Esophagus muscularis mucosa (tissue), 4 donors: ENCODE measurements around the gene POSTN. TPM values are rescaled to one million over a fixed set of nuclear protein-coding genes. Genes with fewer than 3 reads are reported as not detected.

Experiments used
- DNase-seq: peaks from one replicate; pipeline ENCODE4 v3.0.0-alpha.2; 2017; ENCODE audit errors: extremely low spot score
- H3K27ac ChIP-seq, 4 donors: fragments of 200-600 bp; sonication (generic); replicated peaks in 1 of 4; 1 replicate in 3 of 4; 2 replicates in 1 of 4; pipeline ENCODE4 v1.5.1; 2016 to 2019; ENCODE audit warnings: mild to moderate bottlenecking in 1 of 4
- H3K27me3 ChIP-seq, 4 donors: fragments of 200-600 bp; sonication (generic); one replicate each; pipeline versions ENCODE4 v1.5.1 to v1.6.0; 2016 to 2019
- H3K36me3 ChIP-seq, 4 donors: fragments of 200-600 bp; sonication (generic); one replicate each; pipeline ENCODE4 v1.5.1; 2016 to 2019
- H3K4me1 ChIP-seq, 4 donors: fragments of 200-600 bp; sonication (generic); one replicate each; pipeline ENCODE4 v1.5.1; 2016 to 2019
- H3K4me3 ChIP-seq, 4 donors: fragments of 200-600 bp; sonication (generic); 1 replicate in 2 of 4; 2 replicates in 2 of 4; pipeline ENCODE4 v1.5.1; 2016 to 2019; ENCODE audit warnings: mild to moderate bottlenecking in 4 of 4, moderate library complexity in 1 of 4
- H3K9me3 ChIP-seq, 4 donors: fragments of 200-600 bp; sonication (generic); 1 replicate in 3 of 4; 2 replicates in 1 of 4; pipeline ENCODE4 v1.5.1; 2016 to 2019
- EP300 ChIP-seq: sonication (generic); formaldehyde crosslinking; IDR thresholded peaks from one replicate; pipeline ENCODE4 v1.6.1; 2017; ENCODE audit warnings: antibody characterized with exemption
- POLR2A ChIP-seq: fragments of 450-650 bp; IDR thresholded peaks from one replicate; pipeline ENCODE4 v1.6.1; 2017; ENCODE audit warnings: antibody characterized with exemption, moderate library complexity, mild to moderate bottlenecking, low read depth
- POLR2AphosphoS5 ChIP-seq, 2 donors: sonication (generic); formaldehyde crosslinking; IDR thresholded peaks; one replicate each; pipeline ENCODE4 v1.6.1; 2017; ENCODE audit warnings: antibody characterized with exemption in 2 of 2
- WGBS: methylation state at CpG from one replicate; pipeline ENCODE4 v1.1.5; 2018; 5-methylcytosine and 5-hydroxymethylcytosine counted together
- intact Hi-C: fragments of 100-400 bp; cut with DNase I; formaldehyde crosslinking; loops from one replicate; pipeline ENCODE4 v1.15.1; 2023
- total RNA-seq, 4 donors: library from RNA; depleted of rRNA; stranded (reverse); fragments of >200 nt; gene quantifications; one replicate each; pipeline versions ENCODE4 v1.1.0 to v1.2.1, GENCODE V29; 2016
- TF ChIP-seq, protein P1 (sequence below), 3 experiments: fragments of 200-600 bp in 2 of 3; fragments of 450-650 bp in 1 of 3; sonication (generic) in 2 of 3; IDR thresholded peaks; one replicate each; pipeline ENCODE4 v1.5.1; 2017 to 2019; ENCODE audit warnings: antibody characterized with exemption in 3 of 3, mild to moderate bottlenecking in 2 of 3, moderate library complexity in 1 of 3

Gene POSTN
- total RNA-seq, 4 donors from 2014 or later = 21.6 to 81.7 (median 50.2) TPM

DNA sequence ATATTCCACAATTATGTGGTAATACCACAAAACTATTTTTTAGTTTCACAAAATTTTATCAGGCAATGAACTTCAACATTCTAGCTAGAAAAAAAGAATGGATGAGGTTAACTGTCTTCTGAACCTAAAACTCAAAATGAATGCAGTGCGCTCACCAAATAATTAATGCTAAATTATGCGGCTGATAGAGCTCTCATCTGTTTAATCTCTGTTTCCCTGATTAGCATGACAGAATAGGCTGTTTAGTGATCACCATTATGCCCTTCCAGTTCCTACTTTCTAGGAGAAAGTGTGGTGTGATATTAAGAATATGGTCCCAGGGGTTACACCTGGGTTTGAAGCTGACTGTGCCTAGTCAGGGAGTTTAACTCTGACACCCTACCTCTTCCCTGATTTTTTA is 42.8 kb upstream of the POSTN start:
- no peak overlapping the region for H3K4me3 ChIP-seq
- intact Hi-C loops = no loop called here

DNA sequence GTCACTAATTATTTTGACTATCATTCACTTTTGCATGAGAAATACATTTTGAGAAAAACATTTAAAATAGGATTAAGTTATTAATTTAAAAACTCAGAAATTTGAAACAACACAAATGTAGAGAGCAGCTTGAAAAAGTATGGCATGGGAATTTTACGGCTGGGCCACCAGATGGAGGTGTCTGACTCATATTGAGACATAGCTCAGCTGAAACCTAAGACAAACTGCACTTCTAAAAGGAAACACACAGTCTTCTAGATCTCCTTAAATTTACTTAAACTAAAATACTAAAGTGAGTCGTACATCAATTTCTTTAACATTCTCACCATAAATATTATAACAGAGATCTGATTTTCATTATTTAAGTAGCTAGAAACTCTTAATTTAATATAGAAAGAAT is 41.9 kb upstream of the POSTN start:
- intact Hi-C loops = no loop called here
- no peaks in the 10 kb centered on the region for H3K9me3 ChIP-seq
- H3K27ac ChIP-seq = no peak overlapping the region
- TF ChIP-seq, protein P1, sequence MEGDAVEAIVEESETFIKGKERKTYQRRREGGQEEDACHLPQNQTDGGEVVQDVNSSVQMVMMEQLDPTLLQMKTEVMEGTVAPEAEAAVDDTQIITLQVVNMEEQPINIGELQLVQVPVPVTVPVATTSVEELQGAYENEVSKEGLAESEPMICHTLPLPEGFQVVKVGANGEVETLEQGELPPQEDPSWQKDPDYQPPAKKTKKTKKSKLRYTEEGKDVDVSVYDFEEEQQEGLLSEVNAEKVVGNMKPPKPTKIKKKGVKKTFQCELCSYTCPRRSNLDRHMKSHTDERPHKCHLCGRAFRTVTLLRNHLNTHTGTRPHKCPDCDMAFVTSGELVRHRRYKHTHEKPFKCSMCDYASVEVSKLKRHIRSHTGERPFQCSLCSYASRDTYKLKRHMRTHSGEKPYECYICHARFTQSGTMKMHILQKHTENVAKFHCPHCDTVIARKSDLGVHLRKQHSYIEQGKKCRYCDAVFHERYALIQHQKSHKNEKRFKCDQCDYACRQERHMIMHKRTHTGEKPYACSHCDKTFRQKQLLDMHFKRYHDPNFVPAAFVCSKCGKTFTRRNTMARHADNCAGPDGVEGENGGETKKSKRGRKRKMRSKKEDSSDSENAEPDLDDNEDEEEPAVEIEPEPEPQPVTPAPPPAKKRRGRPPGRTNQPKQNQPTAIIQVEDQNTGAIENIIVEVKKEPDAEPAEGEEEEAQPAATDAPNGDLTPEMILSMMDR (IDR thresholded peaks at IDR 0.05) = peak in 2 of 3 experiments; percentile 18 to 21
- no peak for TF ChIP-seq EP300
- no peak for DNase-seq
- 12% methylated on average over 2 of the region's 2 CpGs for WGBS
- H3K4me3 ChIP-seq = no peak overlapping the region
- H3K27me3 ChIP-seq = peaks cover 0 to 5% (median 0%) of the 10 kb centered on the region in 4 donors
- no peaks in the 10 kb centered on the region for H3K4me1 ChIP-seq
- no peaks in the 10 kb centered on the region for H3K36me3 ChIP-seq

More for the DNA sequence above, 42.8 kb upstream of the POSTN start:
- Histone ChIP-seq H3K36me3 (no peaks in the 10 kb centered on the region), H3K27ac (no peak overlapping the region), H3K27me3 (peaks cover 0 to 5% (median 0%) of the 10 kb centered on the region in 4 donors), H3K9me3 (no peaks in the 10 kb centered on the region), H3K4me1 (no peaks in the 10 kb centered on the region)
- TF ChIP-seq, protein P1 (IDR thresholded peaks at IDR 0.05) = no peak
- TF ChIP-seq POLR2A (no peak), EP300 (no peak), POLR2AphosphoS5 (IDR thresholded peaks at IDR 0.05) (no peak)
- WGBS = 95% methylated on average over 2 of the region's 2 CpGs
- no peak for DNase-seq

DNA sequence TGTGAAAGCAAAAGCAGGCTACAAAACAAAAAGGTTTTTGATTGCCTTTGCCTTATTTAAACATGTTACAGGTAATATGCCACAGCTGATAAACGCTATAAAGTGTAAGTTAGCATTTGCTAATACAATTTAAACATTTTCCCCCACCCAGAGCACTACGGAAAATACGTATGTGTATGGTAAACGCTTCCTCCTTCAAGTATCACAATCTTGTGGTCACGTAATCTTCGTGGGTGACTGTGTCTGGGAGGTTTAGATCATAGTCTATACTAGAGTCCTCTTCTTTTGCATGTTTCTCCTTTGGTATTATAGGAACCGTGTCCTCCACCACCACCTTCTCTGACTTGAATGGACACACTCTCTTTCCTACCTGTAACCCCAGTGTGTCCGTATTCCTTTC is 38.1 kb upstream of the POSTN start:
- intact Hi-C loops = no loop called here
- DNase-seq = no peak
- no peak overlapping the region for H3K4me3 ChIP-seq
- H3K27ac ChIP-seq = no peak overlapping the region
- no peaks in the 10 kb centered on the region for H3K4me1 ChIP-seq
- no peaks in the 10 kb centered on the region for H3K9me3 ChIP-seq
- no peaks in the 10 kb centered on the region for H3K36me3 ChIP-seq
- no peak for TF ChIP-seq POLR2A
- TF ChIP-seq, protein P1 (IDR thresholded peaks at IDR 0.05) = no peak
- TF ChIP-seq POLR2AphosphoS5 (IDR thresholded peaks at IDR 0.05) = no peak
- no peak for TF ChIP-seq EP300
- WGBS = 86% methylated on average over 8 of the region's 8 CpGs
- no peaks in the 10 kb centered on the region for H3K27me3 ChIP-seq

DNA sequence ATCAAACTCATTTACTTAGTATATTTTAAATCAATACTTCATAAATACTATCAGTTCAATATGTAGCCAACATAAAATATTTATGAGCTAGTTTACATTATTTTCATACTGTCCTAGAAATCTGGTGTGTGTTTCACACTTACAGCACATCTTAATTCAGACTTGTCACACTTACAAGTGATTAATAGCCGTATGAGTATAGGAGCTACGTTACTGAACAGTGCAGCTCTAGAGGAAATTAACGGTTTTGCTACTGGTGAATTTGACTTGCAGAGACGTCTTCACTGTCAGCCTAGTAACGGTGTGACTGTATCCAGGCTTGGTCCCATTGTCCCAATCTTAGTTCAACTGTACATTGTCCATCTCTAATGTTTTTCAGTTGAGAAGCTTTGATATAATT is 33.7 kb upstream of the POSTN start:
- no peaks in the 10 kb centered on the region for H3K27me3 ChIP-seq
- intact Hi-C loops = no loop called here

DNA sequence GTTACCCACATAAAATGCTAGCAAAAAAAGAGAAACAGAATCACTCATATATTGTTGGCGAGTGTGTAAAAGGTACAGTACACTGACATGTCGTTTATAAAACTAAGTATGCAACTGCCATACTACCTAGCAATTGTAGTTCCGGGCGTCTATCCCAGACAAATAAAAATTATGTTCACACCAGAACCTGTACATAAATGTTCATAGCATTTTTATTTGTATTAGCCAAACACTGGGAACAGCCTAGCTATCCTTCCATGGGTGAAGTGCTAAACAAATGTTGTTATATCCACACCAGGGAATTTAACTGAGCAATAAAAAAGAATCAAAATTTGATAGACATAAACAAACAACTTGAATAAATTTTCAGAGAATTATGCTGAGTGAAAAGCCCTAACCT is 28.9 kb upstream of the POSTN start:
- intact Hi-C loops = no loop called here
- no peaks in the 10 kb centered on the region for H3K27me3 ChIP-seq

More for the DNA sequence above, 33.7 kb upstream of the POSTN start:
- Histone ChIP-seq H3K36me3 (no peaks in the 10 kb centered on the region), H3K9me3 (no peaks in the 10 kb centered on the region), H3K4me3 (no peak overlapping the region), H3K27ac (no peak overlapping the region), H3K4me1 (no peaks in the 10 kb centered on the region)
- 58% methylated on average over 5 of the region's 5 CpGs for WGBS
- TF ChIP-seq, protein P1 (IDR thresholded peaks at IDR 0.05) = no peak
- TF ChIP-seq POLR2A (no peak), POLR2AphosphoS5 (IDR thresholded peaks at IDR 0.05) (no peak), EP300 (no peak)
- no peak for DNase-seq

More for the DNA sequence above, 28.9 kb upstream of the POSTN start:
- Histone ChIP-seq H3K4me1 (no peaks in the 10 kb centered on the region), H3K9me3 (no peaks in the 10 kb centered on the region), H3K27ac (no peak overlapping the region), H3K4me3 (no peak overlapping the region), H3K36me3 (no peaks in the 10 kb centered on the region)
- TF ChIP-seq POLR2A = no peak
- TF ChIP-seq EP300 = no peak
- TF ChIP-seq, protein P1 (IDR thresholded peaks at IDR 0.05) = no peak
- no peak for TF ChIP-seq POLR2AphosphoS5 (IDR thresholded peaks at IDR 0.05)
- 65% methylated on average over 4 of the region's 4 CpGs for WGBS
- DNase-seq = no peak
